RCC 7860 (cell line): ENCODE measurements around the gene RPS6KA2.

Experiments
- DNase-seq: peaks from one replicate; pipeline ENCODE4 v3.0.0-alpha.2; 2015; ENCODE audit warnings: low spot score
- FAIRE-seq: peaks from 2 replicates; lab custom pipeline; 2012; peaks lifted over from hg19 to GRCh38; lab: Jason Lieb, UNC

The RPS6KA2 gene

GRCh38 chr6:166474721-166475565, 152.1 kb downstream of the RPS6KA2 start:
- no peak for FAIRE-seq
- no peak for DNase-seq

GRCh38 chr6:166473886-166474571, 153.0 kb downstream of the RPS6KA2 start:
- DNase-seq (no peak), FAIRE-seq (no peak)

DNA sequence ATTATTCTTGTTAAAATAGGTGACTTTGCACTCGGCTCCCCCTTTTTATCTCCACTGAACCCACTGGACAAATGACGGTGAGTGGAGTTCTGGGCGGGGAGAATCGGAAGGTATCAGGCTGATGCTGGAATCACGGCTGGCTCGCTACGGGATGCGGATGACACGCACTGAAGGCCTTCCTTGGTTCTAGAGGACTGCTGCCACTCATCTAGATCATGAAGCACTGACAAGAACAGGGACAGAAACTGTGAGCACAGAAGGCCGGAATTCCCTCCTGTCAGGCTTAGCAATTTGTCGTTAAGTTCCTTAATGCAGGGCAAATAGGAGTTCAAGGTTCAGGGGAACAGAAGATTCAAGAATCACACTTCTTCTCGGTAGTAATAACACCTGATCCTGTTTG, 154.4 kb downstream of the RPS6KA2 start:
- FAIRE-seq (no peak), DNase-seq (no peak)

- FAIRE-seq (no peak), DNase-seq (no peak)
These were observed 155.2 kb downstream of the RPS6KA2 start for GRCh38 chr6:166471797-166472260.

DNA sequence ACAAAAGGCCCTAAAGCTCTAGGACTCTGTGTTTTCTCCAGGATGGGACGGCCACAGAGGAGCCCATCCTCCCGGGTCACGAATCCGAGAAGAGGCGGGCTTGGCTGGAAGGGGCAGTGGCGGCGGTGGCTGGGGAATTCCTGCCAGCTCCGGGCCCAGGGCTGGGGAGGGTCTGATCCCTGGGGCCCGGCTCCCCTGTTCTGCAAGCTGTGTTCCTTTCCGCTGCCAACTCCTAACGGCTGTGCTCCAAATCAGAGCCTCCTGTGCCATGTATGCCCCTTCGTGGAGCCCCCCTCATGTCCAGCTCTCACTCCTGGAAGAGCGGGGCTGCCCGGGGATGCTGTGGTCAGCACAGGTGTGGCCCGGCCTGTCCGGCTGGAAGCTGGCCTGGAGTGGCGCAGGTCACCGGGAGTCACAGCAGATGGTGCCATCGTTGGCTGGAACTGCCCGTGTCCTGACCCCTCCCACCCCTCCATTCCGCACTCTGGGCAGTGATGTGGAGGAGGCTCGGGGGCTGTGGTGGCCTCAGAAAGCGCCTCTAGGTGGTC, 156.1 kb downstream of the RPS6KA2 start:
- FAIRE-seq (no peak), DNase-seq (no peak)

- DNase-seq, result no peak
- FAIRE-seq, result no peak
These were observed 156.8 kb downstream of the RPS6KA2 start for GRCh38 chr6:166470029-166470862.

DNA sequence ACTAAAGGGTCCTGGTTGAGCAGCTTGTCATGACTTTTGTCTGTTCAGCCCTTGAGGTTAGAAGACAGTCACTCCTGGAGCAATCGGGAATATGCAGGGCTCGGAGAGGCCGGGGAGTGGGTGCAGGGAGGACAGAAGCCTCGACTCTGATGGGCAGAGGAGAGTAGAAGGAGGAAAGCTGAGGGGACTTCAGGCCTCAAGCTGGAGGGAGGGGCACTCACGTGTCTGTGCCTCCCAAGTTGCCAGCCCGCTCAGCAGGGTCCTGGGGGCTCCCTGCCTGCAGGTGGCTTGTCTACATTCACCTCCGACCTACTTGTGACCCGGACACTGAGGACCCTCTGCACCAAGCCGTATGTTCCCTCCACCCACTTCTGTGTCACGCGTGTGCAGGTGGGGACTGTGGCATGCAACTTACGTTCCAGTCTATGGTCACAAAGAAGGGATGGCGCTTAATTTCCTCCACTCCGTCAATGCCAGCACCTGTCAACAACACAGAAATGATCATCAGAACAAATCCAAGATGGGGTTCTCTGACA, 157.6 kb downstream of the RPS6KA2 start:
- FAIRE-seq (no peak), DNase-seq (no peak)

DNA sequence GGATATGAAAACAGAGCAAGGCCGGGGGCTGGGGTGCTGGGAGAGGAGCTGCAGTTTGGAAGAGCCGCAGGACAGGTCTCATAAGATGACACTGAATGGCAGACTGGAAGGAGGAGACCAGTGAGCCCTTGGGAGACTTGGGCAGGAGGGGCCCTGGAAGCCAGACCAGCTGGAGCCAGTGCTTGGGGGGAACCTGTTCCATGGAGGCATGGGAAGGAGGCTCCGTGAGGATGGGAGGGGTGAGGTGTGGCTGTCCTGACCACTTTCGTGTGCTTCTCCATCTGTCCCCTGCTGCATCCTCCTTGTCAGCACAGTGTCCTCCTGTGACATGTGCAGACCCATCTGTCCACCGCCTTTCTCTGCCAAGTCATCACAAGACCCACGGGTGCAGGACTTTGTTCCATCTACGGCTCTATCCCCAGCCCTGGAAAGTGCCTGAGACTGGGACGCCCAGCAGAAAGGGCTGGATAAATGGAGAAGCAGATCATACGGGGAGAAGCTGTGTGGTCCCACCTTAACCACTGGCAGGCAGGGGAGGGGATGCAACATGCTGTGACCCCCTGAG, 159.5 kb downstream of the RPS6KA2 start:
- DNase-seq, result no peak
- no peak for FAIRE-seq

- no peak for FAIRE-seq
- no peak for DNase-seq
These were observed 160.6 kb downstream of the RPS6KA2 start for GRCh38 chr6:166466178-166467122.

- no peak for FAIRE-seq
- DNase-seq, result no peak
These were observed 161.4 kb downstream of the RPS6KA2 start for GRCh38 chr6:166465671-166466087.

GRCh38 chr6:166465003-166465399, 162.1 kb downstream of the RPS6KA2 start:
- FAIRE-seq, result no peak
- DNase-seq, result no peak

GRCh38 chr6:166464068-166465002, 162.7 kb downstream of the RPS6KA2 start:
- DNase-seq (no peak), FAIRE-seq (no peak)

- no peak for FAIRE-seq
- no peak for DNase-seq
These were observed 163.5 kb downstream of the RPS6KA2 start for GRCh38 chr6:166463359-166464067.

- FAIRE-seq (no peak), DNase-seq (no peak)
These were observed 164.5 kb downstream of the RPS6KA2 start for GRCh38 chr6:166462461-166463135.

GRCh38 chr6:166461821-166462460, 165.1 kb downstream of the RPS6KA2 start:
- FAIRE-seq (no peak), DNase-seq (no peak)
